Sciatic nerve (tissue), 2 donors: ENCODE measurements around the gene CTNNA2. TPM values are rescaled to one million over a fixed set of nuclear protein-coding genes. Genes with fewer than 3 reads are reported as not detected.
A peak's percentile ranks its signal among the peaks of the same experiment; 100 is the strongest.

ENCODE experiments used
- ATAC-seq: fragments of 200-7000 bp; cut with Tn5 transposase; one replicate; pipeline ENCODE4 v1.9.1; 2020; ENCODE audit warnings: mild to moderate bottlenecking, moderate library complexity
- DNase-seq: peaks from one replicate; pipeline ENCODE4 v3.0.0-alpha.2; 2020; ENCODE audit warnings: low spot score
- intact Hi-C: fragments of 100-400 bp; cut with DNase I; formaldehyde crosslinking; loops from one replicate; pipeline ENCODE4 v1.14.2; 2022
- total RNA-seq: library from RNA; stranded (reverse); fragmentation: NEBNext Ultra II Directional; extraction: Animal tissue kit (Norgen Biotek cat#: 25700); gene quantifications from one replicate; pipeline ENCODE4 v1.2.1, GENCODE V29; 2021
- donor health status: DM: no; HTN: no; CAD: no.
- donor health status: DM: no; HTN: no; CAD: no.

The CTNNA2 gene
- total RNA-seq, 1 donor from 2014 or later, result 5.4 TPM

DNA sequence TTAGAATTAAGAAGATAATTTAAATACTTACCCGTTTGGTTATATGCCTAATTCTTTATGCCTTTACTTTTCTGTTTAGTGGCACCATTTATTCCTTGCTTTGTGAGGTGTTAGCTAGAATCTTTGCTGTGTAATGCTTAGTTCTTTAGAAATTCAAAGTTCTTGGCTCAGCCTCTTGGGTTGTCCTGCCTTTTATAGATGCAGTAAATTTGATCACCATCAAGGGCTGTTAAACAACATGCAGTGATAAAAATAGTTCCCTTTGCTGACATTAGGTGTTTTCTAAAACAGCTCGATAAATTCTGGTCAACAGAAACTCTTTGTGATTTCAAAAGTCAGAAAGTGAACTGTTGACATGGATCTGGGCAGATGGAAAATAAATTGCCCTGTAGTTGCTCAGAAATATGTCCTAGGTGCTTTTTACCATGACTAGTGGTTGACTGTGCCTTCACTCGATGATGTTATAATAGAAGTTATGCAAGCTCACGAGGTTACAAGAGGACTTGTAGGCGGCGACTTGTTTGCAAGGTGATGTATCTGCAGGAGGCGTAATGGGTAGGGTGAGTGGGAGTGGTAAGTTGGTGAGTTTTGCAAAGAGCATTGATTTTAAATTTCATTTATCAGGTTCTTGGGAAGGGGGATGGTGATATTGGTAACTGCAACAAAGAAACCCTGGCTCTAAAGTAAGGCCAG, 739.6 kb downstream of the CTNNA2 start:
- intact Hi-C loops, result no loop called here
- no peak for ATAC-seq
- no peak for DNase-seq

GRCh38 chr2:80255918-80256781, 743.3 kb downstream of the CTNNA2 start:
- no peak for ATAC-seq
- no peak for DNase-seq
- intact Hi-C loops, result no loop called here

GRCh38 chr2:80256782-80257167, 743.9 kb downstream of the CTNNA2 start:
- DNase-seq, result no peak
- intact Hi-C loops, result no loop called here
- no peak for ATAC-seq

- intact Hi-C loops, result no loop called here
- ATAC-seq (no peak), DNase-seq (no peak)
Measured at GRCh38 chr2:80257450-80257849, 744.6 kb downstream of the CTNNA2 start.

GRCh38 chr2:80258341-80258740, 745.5 kb downstream of the CTNNA2 start:
- ATAC-seq (no peak), DNase-seq (no peak)
- intact Hi-C loops, result no loop called here

GRCh38 chr2:80258793-80259192, 745.9 kb downstream of the CTNNA2 start:
- ATAC-seq (no peak), DNase-seq (no peak)

GRCh38 chr2:80259292-80259691, 746.4 kb downstream of the CTNNA2 start:
- DNase-seq (no peak), ATAC-seq (no peak)
- intact Hi-C loops, result no loop called here

More at GRCh38 chr2:80258793-80259192, 745.9 kb downstream of the CTNNA2 start:
- intact Hi-C loops, result no loop called here

GRCh38 chr2:80266231-80266630, 753.4 kb downstream of the CTNNA2 start:
- DNase-seq, result no peak
- intact Hi-C loops, result no loop called here
- no peak for ATAC-seq

GRCh38 chr2:80269806-80270205, 757.0 kb downstream of the CTNNA2 start:
- intact Hi-C loops, result no loop called here
- no peak for DNase-seq
- ATAC-seq, result no peak

- intact Hi-C loops, result no loop called here
- DNase-seq (no peak), ATAC-seq (no peak)
Measured at GRCh38 chr2:80280598-80280997, 767.7 kb downstream of the CTNNA2 start.

DNA sequence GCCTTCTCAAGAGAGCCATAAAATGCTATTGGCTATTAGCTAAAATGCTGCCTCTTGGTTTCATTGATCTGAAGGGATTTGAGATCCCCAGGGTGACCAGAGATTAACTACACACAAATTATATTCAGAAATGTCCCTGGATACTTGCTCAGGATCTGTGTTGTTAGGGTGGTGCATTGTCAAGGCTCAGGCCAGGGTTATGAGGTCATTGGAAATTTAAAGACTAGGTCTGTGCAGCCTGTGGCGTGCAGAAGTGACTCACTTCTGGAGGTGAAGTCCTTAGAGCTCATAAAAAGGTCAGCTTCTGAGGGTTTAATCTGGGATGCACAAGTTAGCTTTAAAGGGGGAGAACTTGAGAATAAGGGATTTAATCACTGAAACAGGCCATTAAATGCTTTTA, 768.2 kb downstream of the CTNNA2 start:
- ATAC-seq (no peak), DNase-seq (no peak)
- intact Hi-C loops, result no loop called here

DNA sequence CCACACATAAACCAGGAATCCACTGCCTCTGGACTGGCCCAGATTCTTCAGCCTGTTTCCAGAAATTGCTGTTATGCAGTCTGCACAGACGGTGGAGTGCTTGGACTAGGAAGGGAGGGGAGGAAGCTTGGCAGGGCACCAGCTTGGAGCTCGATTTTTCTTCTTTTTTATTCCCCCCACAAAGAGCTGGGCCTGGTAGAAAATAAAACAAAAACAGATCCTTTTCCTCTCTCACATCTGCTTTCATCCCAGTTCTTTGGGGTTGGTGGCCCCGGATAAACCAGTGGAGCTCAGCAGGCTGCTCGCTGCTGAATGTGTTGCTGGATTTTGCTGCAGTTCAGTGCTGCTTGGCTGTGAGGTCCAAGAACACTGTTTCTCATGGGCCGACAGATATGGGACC, 775.7 kb downstream of the CTNNA2 start:
- peak; percentile 52 for DNase-seq
- intact Hi-C loops, result no loop called here
- ATAC-seq, result peak; percentile 66

GRCh38 chr2:80291656-80292055, 778.8 kb downstream of the CTNNA2 start:
- ATAC-seq (no peak), DNase-seq (no peak)
- intact Hi-C loops, result no loop called here

DNA sequence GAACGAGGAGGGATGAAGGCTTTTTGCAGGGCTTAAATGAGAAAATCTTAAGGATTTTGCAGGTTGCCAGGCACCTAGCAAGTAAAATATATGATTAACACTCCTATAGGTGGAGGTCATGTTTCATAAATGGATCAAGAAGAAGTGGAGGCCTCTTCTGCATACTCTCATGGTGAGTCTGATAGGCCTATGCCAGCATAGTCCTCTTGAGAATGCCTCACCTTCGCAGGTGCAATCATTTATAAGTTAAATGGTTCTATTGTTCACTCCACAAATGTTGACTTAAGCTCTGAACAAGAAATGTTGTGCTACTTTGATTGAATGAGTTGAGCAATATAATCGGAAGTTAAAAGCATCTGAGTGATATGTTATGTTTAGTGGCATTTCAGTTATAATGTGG, 779.6 kb downstream of the CTNNA2 start:
- no peak for ATAC-seq
- intact Hi-C loops, result no loop called here

DNA sequence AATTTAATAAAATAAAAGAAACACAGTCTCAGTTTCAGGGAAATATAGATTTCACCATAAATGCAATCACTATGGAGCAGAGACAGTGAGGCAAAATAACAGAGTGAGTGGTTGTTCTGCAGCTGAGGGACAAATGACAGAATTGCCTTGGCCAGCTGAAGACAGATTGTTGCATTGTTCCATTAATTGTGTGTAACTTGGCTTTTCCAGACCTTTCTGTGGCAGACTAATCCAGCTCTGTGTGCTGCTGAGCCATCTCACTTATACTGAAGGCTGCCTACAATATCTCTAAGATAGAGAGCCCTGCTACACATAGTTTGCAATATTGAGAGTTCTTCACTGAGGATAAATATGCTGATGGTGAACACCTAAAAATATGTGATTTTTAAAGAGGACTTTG, 780.2 kb downstream of the CTNNA2 start:
- ATAC-seq, result peak; percentile 41
- intact Hi-C loops, result no loop called here
- DNase-seq, result no peak

More for the DNA sequence above, 779.6 kb downstream of the CTNNA2 start:
- DNase-seq, result no peak

DNA sequence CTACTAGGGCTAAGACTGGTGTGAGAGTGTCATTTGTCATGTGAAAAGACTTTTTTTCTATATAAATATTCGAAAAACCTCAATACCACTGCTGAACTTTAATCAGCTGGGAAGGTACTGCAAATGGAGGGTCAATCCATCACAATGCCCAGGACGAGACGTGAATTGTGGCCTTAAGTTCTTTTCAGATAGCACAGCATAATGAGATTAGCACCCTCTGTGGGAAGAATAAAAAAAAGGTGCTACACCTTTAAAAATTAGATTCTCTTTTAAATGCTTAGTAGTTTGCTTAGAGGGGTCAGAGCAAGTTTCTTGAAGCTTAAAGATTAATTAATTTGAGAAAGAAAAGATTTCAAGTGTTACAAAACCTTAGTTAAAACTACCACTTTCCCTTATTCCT, 786.1 kb downstream of the CTNNA2 start:
- intact Hi-C loops, result no loop called here
- DNase-seq (no peak), ATAC-seq (no peak)

- DNase-seq (no peak), ATAC-seq (no peak)
- intact Hi-C loops, result no loop called here
Measured at GRCh38 chr2:80299661-80300060, 786.8 kb downstream of the CTNNA2 start.

DNA sequence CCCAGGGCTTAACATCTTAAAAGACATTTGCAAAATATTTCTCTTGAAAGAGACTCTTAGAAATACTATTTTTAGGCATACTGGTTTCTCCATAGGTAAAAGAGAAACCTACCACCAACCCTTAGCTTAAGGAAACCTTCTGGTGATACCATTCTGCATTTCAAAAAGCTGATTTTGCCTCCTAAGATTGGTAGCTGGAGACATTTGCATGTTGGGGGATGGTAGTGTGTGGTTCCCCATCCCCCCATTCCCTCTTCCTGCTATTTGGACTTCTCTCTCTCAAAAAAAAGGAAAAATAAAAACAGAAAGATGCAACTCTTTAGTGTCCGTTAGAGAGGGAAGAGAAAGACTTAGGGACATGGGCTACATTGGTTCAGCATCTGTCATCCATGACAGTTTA, 787.5 kb downstream of the CTNNA2 start:
- ATAC-seq (no peak), DNase-seq (no peak)
- intact Hi-C loops, result no loop called here

DNA sequence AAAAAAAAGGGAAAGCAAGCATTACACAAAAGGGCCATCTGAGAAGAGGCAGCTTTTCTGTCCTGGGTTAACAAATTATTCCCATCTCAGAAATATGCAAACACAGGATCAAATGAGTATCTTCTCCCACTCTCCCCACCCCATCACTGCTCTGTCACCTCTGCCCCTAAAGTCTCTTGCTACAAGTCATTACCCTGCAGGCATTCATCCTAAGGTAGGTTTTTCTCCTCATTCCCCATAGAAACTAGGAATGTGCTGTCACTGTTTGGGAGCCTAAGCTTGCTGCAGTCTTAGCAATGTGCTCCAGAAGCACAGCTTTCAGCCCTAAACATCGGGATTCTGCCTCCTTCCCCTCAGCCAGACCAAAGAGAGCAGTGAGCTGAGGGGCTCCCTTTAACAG, 788.1 kb downstream of the CTNNA2 start:
- no peak for ATAC-seq
- intact Hi-C loops, result no loop called here
- no peak for DNase-seq

- DNase-seq (no peak), ATAC-seq (no peak)
- intact Hi-C loops, result no loop called here
Measured at GRCh38 chr2:80302001-80302313, 789.1 kb downstream of the CTNNA2 start.
